Neural progenitor cell (in vitro differentiated cells): Measurements from ENCODE around the gene FAM199X.

Source experiments
- EZH2 ChIP-seq: fragments of 200-600 bp; sonication (generic); IDR thresholded peaks from 2 replicates; pipeline ENCODE4 v1.6.1; 2017; ENCODE audit warnings: antibody characterized with exemption, mild to moderate bottlenecking, moderate library complexity
- EZH2phosphoT487 ChIP-seq: fragments of 200-600 bp; sonication (generic); IDR thresholded peaks from 2 replicates; pipeline ENCODE4 v1.6.1; 2017; ENCODE audit warnings: antibody characterized with exemption
- TF ChIP-seq, protein P1 (sequence below): fragments of 200-600 bp; sonication (generic); IDR thresholded peaks from 2 replicates; pipeline ENCODE4 v1.5.1; 2017; ENCODE audit warnings: antibody characterized with exemption, mild to moderate bottlenecking

DNA sequence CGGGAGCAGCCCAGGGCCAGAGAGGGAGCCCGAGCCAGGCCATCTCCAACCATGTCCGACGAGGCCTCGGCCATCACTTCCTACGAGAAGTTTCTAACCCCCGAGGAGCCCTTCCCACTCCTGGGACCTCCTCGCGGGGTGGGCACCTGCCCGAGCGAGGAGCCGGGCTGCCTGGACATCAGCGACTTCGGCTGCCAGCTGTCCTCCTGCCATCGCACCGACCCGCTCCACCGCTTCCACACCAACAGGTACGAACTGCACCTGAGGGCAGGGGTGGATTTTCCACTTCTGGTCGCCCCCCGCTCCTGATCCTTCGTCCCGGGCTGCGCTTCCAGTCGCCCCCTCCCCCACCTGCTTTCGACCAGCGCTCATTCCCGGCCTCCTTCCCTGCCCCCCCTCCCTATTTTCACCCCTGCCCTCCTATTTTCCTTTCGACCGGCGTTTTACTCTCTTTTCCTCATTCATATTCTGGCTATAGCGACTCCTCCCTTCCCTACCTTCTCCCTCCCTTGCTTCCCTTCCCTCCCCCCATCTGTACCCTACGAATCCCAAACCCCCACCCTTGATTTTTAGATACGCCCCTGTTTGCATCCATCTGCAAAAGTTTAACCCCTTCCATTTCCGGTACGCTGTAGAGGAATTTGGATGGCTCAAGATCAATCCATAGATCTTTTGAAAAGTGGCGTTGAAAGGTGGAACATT is 633 bp downstream of the FAM199X start:
- TF ChIP-seq, protein P1, sequence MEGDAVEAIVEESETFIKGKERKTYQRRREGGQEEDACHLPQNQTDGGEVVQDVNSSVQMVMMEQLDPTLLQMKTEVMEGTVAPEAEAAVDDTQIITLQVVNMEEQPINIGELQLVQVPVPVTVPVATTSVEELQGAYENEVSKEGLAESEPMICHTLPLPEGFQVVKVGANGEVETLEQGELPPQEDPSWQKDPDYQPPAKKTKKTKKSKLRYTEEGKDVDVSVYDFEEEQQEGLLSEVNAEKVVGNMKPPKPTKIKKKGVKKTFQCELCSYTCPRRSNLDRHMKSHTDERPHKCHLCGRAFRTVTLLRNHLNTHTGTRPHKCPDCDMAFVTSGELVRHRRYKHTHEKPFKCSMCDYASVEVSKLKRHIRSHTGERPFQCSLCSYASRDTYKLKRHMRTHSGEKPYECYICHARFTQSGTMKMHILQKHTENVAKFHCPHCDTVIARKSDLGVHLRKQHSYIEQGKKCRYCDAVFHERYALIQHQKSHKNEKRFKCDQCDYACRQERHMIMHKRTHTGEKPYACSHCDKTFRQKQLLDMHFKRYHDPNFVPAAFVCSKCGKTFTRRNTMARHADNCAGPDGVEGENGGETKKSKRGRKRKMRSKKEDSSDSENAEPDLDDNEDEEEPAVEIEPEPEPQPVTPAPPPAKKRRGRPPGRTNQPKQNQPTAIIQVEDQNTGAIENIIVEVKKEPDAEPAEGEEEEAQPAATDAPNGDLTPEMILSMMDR = no peak
- TF ChIP-seq EZH2phosphoT487 (no peak), EZH2 (no peak)
